ENCODE measurements around the gene SPOCK2.

- peak in 1 of 2 donors; percentile 85 for TF ChIP-seq EP300 (IDR thresholded peaks at IDR 0.05)
- TF ChIP-seq CTCF (IDR thresholded peaks at IDR 0.05), result peak; percentile 95 to 100 (median 99)
- TF ChIP-seq POLR2A (IDR thresholded peaks at IDR 0.05), result peak in 1 of 2 donors; percentile 11
These were observed 39.8 kb downstream of the SPOCK2 start for GRCh38 chr10:72048450-72049124.
